Measurements from ENCODE around the gene SH3YL1. TPM values are rescaled to one million over a fixed set of nuclear protein-coding genes. Genes with fewer than 3 reads are reported as not detected.
A peak's percentile ranks its signal among the peaks of the same experiment; 100 is the strongest.
"Not testable (repeated sequence)": the region's sequence is repeated elsewhere in the genome, so short reads cannot be mapped to it uniquely, and the experiment has no call there.

Gene SH3YL1
- total RNA-seq, 1 donor from 2014 or later, result 11.1 TPM

DNA sequence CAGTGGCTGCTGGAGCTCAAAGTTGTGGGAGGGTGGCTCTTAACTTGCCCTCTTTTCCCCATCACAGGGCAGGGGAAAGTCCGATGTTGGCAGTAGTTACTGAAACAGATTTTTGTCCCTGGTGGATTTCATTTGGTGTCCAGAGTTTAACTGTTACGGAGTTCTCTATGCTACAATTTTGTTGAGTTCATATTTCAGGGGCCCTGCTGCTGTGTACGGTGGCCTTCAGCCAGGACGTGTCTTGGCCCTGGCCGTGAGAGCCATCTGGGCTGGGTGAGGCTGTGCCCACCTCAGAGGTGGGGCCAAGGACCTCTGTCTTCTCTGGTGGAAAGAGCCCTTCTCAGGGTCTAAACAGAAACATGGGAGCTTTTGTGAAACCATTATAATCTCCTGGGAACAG lies 67.4 kb downstream of the SH3YL1 start:
- no peak for ATAC-seq
- intact Hi-C loops (cut with DNase I), result no loop called here
- DNase-seq (ENCODE audit: missing footprints), result no peak

DNA sequence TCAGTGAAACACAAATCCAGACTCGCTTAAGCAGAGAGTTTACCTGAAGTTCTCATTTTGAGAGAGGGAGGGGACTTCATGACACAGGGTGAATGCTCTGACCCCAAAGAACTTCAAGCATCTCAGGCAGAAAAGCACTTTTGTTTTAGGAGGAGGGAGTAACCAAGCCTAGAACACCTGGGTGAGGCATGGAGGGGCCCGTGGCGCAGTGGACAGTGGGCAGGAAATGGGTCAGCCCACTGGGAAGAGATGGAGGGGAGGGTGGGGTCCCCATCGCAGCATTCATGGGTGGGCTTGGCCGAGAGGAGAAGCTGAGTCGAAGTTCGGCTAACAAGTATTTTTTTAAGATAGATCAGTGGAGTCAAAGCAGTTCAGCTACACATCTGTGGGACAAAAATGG lies 67.9 kb downstream of the SH3YL1 start:
- DNase-seq (ENCODE audit: missing footprints) (no peak), ATAC-seq (no peak)
- intact Hi-C loops (cut with DNase I), result no loop called here

DNA sequence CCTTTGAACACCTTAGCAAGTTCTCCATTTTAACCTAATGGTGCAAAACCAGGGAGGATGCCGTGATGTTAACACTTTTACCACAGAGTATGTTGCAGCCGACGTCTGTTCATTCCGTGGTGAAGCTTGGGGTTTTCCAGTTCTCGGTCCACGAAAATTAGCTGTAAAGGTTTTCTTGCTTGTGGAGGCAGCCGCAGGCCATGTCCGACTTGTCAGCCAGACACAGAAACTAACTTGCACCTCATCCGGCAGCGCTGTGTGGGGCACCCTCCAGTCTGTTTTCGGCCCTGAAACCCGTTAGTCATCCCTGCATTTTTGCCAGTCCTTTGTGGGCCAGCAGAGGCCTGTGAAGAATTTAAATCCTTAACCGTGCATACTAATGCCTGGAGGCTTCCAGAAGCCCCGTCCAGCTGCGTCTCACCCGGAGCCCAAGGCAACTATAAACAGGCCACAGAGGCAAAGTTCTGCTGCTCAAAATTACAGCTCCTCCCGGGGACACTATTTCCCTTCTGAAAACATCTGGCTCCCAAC lies 70.6 kb downstream of the SH3YL1 start:
- DNase-seq (ENCODE audit: missing footprints), result no peak
- intact Hi-C loops (cut with DNase I), result no loop called here
- ATAC-seq, result no peak

DNA sequence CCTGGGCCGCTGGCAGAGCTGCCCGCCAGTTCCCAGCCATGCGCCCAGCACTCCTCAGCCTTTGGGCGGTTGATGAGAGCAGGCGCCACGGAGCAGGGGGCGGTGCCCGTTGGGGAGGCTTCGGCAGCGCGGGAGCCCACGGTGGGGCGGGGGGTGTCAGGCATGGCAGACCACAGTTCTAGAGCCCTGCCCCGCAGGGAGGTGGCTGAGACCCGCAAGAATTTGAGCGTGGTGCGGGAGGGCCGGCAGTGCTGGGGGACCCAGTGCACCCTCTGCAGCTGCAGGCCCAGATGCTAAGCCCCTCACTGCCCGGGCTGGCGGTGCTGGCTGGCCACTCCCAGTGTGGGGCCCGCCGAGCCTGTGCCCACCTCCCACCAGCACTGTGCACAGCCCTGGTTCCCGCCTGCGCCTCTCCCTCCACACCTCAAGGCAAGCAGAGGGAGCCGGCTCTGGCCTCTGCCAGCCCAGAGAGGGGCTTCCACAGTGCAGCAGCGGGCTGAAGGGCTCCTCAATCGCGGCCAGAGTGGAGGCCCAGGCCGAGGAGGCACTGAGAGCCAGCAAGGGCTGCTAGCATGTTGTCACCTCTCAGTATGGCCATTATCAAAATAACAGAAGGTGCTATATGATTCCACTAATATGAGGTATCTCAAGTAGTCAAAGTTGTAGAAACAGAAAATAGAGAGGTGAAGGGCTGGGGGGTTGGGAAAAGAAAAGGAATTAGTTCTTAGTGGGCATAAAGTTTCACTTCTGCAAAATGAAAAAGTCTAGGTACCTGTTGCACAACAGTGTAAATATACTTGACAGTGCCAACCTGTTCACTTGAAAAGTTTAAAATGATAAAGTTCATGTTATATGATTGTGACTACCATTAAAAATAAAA lies 72.3 kb downstream of the SH3YL1 start:
- intact Hi-C loops (cut with DNase I), result no loop called here
- DNase-seq (ENCODE audit: missing footprints) (no peak), ATAC-seq (no peak)

DNA sequence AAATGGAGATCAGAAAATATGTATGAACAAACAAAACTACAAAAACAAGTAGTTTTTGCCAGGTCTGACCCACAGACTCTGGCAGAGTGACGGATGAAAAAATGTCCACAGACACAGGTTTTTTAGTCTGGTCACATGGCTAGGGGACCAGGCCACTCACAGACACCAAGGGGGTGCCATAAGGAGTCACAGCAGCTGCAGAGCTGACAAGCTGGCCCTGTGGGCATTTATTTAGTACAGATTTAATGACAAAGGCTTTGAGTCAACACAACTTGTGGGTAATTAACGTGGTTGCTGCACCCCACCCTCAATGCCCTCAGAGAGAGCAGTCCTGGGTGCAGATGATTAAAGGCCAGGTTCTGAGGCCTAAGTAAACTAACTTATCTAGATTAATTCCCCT lies 76.0 kb downstream of the SH3YL1 start:
- no peak for DNase-seq (ENCODE audit: missing footprints)

DNA sequence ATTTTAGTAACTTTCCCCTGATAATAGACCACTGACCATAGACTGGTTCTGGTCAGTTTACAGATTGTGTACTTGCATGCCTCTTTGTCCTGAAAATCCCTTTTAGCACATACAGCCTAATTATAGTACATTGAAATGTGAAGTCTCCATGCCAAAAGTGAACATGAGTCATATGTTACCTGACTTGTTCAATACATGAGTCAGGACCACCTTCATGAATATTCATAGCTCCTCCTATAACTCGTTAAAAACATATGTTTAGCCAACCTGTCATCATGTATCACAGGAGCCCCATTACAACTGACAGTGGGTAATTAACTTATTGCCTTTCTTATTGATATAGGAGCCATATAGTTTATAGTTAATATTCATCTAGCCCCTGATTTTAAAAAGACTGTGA lies 78.6 kb downstream of the SH3YL1 start:
- ATAC-seq, result no peak
- intact Hi-C loops (cut with DNase I), result no loop called here
- no peak for DNase-seq (ENCODE audit: missing footprints)

More for the DNA sequence above, 76.0 kb downstream of the SH3YL1 start:
- intact Hi-C loops (cut with DNase I), result no loop called here
- ATAC-seq, result no peak

DNA sequence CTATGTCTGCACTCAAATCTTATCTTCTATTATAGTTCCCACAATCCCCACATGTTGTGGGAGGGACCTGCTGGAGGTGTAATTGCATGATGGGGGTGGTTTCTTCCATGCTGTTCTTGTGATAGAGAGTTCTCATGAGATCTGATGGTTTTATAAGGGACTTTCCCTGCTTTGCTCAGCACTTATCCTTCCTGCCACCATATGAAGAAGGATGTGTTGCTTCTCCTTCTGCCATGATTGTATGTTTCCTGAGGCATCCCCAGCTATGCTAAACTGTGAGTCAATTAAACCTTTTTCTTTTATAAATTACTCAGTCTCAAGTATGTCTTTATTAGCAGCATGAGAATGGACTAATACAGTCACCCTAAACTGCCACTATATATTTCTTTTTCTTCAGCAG lies 79.1 kb downstream of the SH3YL1 start:
- intact Hi-C loops (cut with DNase I), result no loop called here
- ATAC-seq (no peak), DNase-seq (ENCODE audit: missing footprints) (no peak)

DNA sequence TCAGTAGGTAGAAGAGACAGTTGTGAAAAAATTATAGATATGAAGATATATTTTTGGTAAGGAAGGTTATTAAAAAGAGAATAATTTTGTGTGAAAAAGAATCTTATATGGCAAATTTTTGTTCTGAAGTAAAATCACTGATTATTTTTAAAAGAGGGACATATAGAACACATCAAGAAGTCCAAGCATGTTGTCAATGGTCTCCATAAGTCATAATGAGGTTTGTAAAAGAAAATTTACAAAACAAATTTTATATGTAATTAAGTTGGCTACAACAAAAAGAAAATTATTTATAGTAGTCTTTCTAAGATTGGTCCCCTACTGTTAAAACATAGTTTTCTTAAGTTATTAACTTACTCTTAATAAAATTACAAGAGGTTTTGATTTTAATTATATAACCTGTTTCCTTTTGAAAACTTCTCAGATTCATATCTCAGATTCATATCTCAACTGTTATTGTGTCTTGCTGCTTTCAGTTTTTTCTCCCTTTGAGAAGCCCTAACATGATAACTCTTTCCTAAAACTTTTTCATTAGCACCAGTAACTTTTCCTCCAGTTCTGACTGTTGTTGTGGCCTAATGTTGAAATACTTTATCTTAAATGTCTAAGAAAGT lies 81.2 kb downstream of the SH3YL1 start:
- DNase-seq (ENCODE audit: missing footprints) (no peak), ATAC-seq (no peak)
- intact Hi-C loops (cut with DNase I), result no loop called here

DNA sequence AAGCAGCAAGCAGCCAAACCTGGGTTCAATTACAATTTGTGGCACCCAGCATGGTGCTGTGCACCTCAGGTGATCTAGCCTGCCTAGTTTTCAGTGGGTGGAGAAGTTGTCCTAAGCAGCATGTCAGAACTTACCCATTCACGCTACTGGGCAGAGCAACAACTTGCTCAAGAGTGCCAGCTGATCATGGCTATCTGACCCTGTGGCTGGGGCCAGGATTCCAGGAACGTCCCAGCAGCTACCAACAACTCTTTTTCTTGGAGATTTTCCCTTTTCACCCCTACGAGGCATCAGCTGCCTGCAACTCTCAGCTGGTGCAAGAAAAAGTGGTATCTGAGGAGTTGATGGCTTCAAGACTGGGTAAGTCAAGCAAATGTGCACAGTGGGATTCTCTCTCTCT lies 83.5 kb downstream of the SH3YL1 start:
- ATAC-seq (no peak), DNase-seq (ENCODE audit: missing footprints) (no peak)
- intact Hi-C loops (cut with DNase I), result no loop called here

DNA sequence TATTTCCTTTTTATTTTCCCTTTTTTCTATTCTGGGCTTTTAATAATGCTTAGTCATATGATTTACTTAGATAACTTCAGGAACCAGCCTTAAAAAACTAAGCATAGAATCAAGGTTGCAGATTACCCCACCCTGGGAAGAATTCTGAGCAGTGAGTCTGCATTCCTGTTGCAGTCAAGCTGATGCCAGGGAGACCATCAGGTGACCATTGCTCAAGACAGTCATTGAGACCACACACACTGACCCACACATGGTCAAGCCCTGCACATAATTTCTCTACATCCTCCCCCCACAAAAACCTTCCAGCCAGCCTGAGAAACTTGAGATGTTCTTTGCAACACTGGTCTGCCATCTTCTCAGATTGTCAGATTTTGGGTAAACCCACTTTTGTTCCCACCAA lies 83.9 kb downstream of the SH3YL1 start:
- intact Hi-C loops (cut with DNase I), result no loop called here
- DNase-seq (ENCODE audit: missing footprints), result no peak
- no peak for ATAC-seq

DNA sequence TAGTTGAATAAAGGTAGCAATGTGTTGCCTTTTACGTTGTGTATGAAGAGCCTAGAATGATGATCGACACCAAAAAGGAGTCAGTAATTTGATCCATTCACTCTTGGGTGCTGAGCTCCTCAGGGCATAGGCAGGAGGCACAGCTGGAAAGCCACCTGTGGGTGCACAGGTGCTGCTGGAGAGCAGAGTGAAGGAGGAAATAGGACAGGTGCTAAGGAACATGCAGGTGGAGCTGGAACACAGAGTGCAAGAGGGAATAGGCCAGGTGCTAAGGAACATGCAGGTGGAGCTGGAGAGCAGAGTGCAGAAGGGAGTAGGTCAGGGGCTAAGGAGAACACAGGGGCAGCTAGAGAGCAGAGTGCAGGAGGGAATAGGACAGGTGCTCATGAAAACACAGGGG lies 86.1 kb downstream of the SH3YL1 start:
- DNase-seq (ENCODE audit: missing footprints), result no peak
- no peak for ATAC-seq
- intact Hi-C loops (cut with DNase I), result loop anchor here (2.0 kb wide), 1 partner anchor 459 kb away; no protein-coding TSS in a partner anchor

DNA sequence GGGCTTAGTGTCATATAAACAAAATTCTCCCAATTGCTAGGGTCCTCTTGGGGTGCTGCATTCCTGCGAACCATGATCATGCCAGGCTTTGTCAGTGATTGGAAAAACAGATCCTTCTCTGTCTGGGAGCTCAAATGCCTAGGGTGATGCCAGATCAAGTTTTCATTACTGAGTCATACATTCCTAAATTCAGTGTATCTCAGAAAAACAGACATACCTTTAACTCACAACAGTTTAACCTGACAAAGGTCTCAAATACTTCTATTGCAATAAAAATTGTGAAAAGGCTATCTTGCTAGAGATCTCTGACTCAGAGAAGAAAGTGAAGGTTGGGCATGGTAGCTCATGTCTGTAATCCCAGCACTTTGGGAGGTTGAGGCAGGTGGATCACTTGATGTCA lies 86.9 kb downstream of the SH3YL1 start:
- ATAC-seq (no peak), DNase-seq (ENCODE audit: missing footprints) (no peak)
- intact Hi-C loops (cut with DNase I), result loop anchor here (2.0 kb wide), 1 partner anchor 460 kb away; no protein-coding TSS in a partner anchor

DNA sequence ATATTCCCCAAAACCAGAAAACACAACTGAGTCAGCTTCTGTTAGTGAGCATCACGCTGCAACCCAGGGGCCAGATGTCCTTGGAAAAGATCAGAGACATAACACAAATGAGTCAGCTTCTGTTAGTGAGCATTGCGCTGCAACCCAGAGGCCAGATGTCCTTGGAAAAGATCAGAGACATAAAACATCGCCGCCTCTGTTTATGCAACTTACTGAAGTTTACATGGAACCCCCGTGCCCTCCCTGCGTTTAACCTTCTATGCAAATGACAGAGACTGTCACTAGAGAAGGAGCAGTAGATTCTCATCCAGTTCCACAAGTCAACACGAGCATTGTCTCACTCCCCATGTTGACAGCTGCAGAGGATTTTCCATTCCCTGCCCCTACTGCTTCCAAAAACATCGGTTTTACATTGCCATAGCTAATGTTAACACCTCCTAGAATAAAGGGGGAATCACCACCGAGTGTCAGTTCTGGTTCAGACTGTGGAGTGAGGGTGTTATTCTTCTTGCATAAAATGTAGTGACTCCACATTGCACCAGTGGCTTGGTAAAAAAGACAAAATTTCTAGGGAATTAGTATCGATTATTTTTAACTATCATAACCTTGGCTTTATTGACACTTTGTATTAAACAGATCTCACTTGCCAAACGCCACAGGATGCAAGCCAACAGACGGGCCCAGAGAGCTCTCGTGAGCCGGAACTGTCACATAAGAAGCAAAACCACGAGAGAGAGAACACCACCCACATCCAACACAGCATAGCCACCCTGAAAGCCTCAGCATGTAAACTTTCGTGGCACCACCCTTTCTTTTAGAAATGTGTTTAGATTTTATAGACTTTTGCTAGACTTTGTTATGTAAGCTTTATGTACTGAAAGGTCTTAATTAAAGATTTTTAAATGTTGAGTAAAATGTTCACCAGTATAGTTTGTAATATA lies 87.7 kb downstream of the SH3YL1 start:
- DNase-seq (ENCODE audit: missing footprints) (no peak), ATAC-seq (no peak)
- intact Hi-C loops (cut with DNase I), result loop anchor here (2.0 kb wide), 1 partner anchor 461 kb away; no protein-coding TSS in a partner anchor

DNA sequence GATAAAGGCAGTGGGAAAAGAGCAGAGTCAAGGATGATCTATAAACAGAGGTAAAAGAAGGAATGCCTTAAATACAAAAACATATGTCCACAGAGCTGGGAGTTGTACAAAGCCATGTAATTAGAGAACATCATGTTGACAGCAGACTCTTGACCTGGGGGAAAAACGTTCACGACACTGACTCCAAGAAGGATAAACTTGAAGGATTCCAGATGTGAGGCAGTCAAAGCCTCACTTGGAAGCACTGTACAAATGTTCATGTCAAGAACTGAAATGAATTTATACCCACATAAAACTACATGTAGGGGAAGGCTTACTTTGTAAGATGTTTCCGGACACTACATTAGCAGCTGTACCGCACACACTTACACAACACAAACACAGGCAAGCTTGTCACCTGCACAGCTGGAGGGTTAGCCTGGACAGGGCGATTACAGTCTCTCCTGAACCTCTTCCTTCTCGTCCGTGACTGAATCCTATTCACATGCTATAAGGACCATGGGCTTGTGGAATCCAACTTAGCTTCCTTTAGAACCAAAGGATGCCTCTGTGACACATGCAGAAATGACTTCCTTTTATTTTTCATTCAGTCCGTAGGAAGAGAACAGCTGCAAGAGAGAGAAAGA lies 88.6 kb downstream of the SH3YL1 start:
- intact Hi-C loops (cut with DNase I), result no loop called here
- ATAC-seq (no peak), DNase-seq (ENCODE audit: missing footprints) (no peak)

DNA sequence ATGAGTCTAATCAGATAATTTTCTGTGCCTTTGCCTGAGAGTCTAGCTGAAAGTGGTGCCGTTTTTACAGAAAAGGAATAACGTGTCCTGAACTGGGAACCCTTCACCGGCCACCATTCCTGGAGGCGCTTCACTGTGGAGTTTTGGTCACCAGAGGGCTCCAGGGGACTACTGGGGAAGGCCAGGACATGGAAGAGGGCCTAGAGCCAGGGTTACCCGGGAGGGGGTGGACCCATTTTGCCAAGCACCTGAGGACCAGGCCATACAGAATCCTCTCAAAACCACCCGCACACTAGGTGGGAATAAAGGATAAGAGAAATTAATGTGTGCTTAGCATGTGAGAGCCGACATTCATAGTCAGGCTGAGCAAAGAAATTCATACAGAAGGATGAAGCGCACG lies 91.7 kb downstream of the SH3YL1 start:
- not testable (repeated sequence) for DNase-seq (ENCODE audit: missing footprints)

DNA sequence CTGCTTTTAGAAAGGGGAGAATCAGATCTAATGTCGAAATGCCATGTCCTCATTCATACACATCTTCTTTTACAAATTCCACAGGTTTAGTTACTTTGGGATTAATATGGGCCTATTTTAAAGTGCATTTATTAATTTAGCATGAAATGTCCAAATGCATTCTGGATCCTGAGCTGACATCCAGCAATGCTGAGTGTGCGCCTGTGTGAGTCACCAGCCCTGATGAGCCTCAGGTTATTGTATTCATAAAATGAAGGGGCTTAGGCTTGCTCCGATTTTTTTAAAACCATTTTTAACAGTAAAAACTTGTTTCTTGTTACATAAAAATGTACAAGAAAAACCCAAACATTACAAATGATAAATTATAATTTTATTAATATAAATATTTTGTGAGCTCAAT lies 94.1 kb downstream of the SH3YL1 start:
- ATAC-seq, result no peak
- no peak for DNase-seq (ENCODE audit: missing footprints)
- intact Hi-C loops (cut with DNase I), result no loop called here

More for the DNA sequence above, 91.7 kb downstream of the SH3YL1 start:
- intact Hi-C loops (cut with DNase I), result loop anchor here (2.0 kb wide), 1 partner anchor 119 kb away; no protein-coding TSS in a partner anchor
- ATAC-seq, result peak; percentile 77
